H54 (cell line): ENCODE results near the gene TRIM7.
A peak's percentile ranks its signal among the peaks of the same experiment; 100 is the strongest.
"Not testable (repeated sequence)": the region's sequence is repeated elsewhere in the genome, so short reads cannot be mapped to it uniquely, and the experiment has no call there.

Experiments
- DNase-seq: peaks from one replicate; pipeline ENCODE4 v3.0.0; 2011; ENCODE audit warnings: low spot score, mixed read lengths; ENCODE audit not compliant: insufficient read length
- FAIRE-seq: peaks from 3 replicates; lab custom pipeline; 2011; peaks lifted over from hg19 to GRCh38; lab: Jason Lieb, UNC
- POLR2A ChIP-seq: IDR thresholded peaks from 2 replicates; pipeline ENCODE4 v1.6.1; 2011; ENCODE audit warnings: low read depth, mild to moderate bottlenecking, low read length

Gene TRIM7

GRCh38 chr5:181171782-181172181 lies 33.2 kb downstream of the TRIM7 start:
- TF ChIP-seq POLR2A, result no peak
- FAIRE-seq (no peak), DNase-seq (no peak)

- no peak for DNase-seq
- no peak for FAIRE-seq
Observed at GRCh38 chr5:181170996-181171395, 34.0 kb downstream of the TRIM7 start.

GRCh38 chr5:181170237-181170825 lies 34.7 kb downstream of the TRIM7 start:
- TF ChIP-seq POLR2A, result no peak
- FAIRE-seq (no peak), DNase-seq (no peak)

More at GRCh38 chr5:181170996-181171395, 34.0 kb downstream of the TRIM7 start:
- no peak for TF ChIP-seq POLR2A

- peak; percentile 63 for DNase-seq
Observed at GRCh38 chr5:181169459-181170236, 35.3 kb downstream of the TRIM7 start.

GRCh38 chr5:181168595-181169118 lies 36.3 kb downstream of the TRIM7 start:
- no peak for DNase-seq
- TF ChIP-seq POLR2A, result no peak
- no peak for FAIRE-seq

More at GRCh38 chr5:181169459-181170236, 35.3 kb downstream of the TRIM7 start:
- FAIRE-seq, result peak; percentile 86

- no peak for DNase-seq
- no peak for FAIRE-seq
- no peak for TF ChIP-seq POLR2A
Observed at GRCh38 chr5:181167814-181168488, 37.0 kb downstream of the TRIM7 start.

- DNase-seq, result no peak
Observed at GRCh38 chr5:181166812-181167733, 37.9 kb downstream of the TRIM7 start.

GRCh38 chr5:181164076-181164952 lies 40.7 kb downstream of the TRIM7 start:
- no peak for TF ChIP-seq POLR2A
- FAIRE-seq (no peak), DNase-seq (no peak)

More at GRCh38 chr5:181166812-181167733, 37.9 kb downstream of the TRIM7 start:
- TF ChIP-seq POLR2A, result no peak
- no peak for FAIRE-seq

- TF ChIP-seq POLR2A, result no peak
- FAIRE-seq (no peak), DNase-seq (no peak)
Observed at GRCh38 chr5:181163487-181164075, 41.4 kb downstream of the TRIM7 start.

GRCh38 chr5:181161534-181162175 lies 43.3 kb downstream of the TRIM7 start:
- FAIRE-seq, result no peak
- no peak for TF ChIP-seq POLR2A
- DNase-seq, result no peak

GRCh38 chr5:181160755-181161533 lies 44.1 kb downstream of the TRIM7 start:
- peak; percentile 69 for DNase-seq

More at GRCh38 chr5:181160755-181161533, 44.1 kb downstream of the TRIM7 start:
- FAIRE-seq, result not testable (repeated sequence)
